Spinal cord (tissue), 10 donors: Measurements from ENCODE around the gene ITGA5. TPM values are rescaled to one million over a fixed set of nuclear protein-coding genes. Genes with fewer than 3 reads are reported as not detected.

Experiments
- DNase-seq, 6 donors: peaks; one replicate each; pipeline versions ENCODE4 v3.0.0 to v3.0.0-alpha.2; 2013 to 2015; ENCODE audit warnings: low spot score in 6 of 6, low read depth in 4 of 6
- H3K27ac ChIP-seq: one replicate; pipeline ENCODE4 v1.5.1; 2013; ENCODE audit warnings: low read depth, low read length, control low read depth
- H3K27me3 ChIP-seq: one replicate; pipeline ENCODE4 v1.6.1; 2013; ENCODE audit warnings: low read length; ENCODE audit not compliant: control insufficient read depth, insufficient read depth
- H3K36me3 ChIP-seq: one replicate; pipeline ENCODE4 v1.6.1; 2013; ENCODE audit warnings: low read length; ENCODE audit not compliant: control insufficient read depth, insufficient read depth
- H3K4me1 ChIP-seq: one replicate; pipeline ENCODE4 v1.6.1; 2013; ENCODE audit warnings: low read length; ENCODE audit not compliant: control insufficient read depth, insufficient read depth
- H3K4me3 ChIP-seq: one replicate; pipeline ENCODE4 v1.5.1; 2013; ENCODE audit warnings: low read depth, low read length, control low read depth
- H3K9me3 ChIP-seq: one replicate; pipeline ENCODE4 v1.6.1; 2013; ENCODE audit warnings: low read length; ENCODE audit not compliant: control insufficient read depth, insufficient read depth
- WGBS: methylation state at CpG from one replicate; pipeline ENCODE4 v1.1.5; 2013; ENCODE audit warnings: missing lambda C conversion rate; ENCODE audit not compliant: insufficient coverage; 5-methylcytosine and 5-hydroxymethylcytosine counted together
- polyA plus RNA-seq, 2 donors: library from polyadenylated mRNA; unstranded; fragments of 120-200 nt; gene quantifications; one replicate each; pipeline ENCODE4 v1.2.1, GENCODE V29; 2013; ENCODE audit not compliant: insufficient read length in 2 of 2
- total RNA-seq, 2 donors: library from RNA; depleted of rRNA in 1 of 2; stranded (reverse); fragments of 120-200 nt in 1 of 2; fragments of >200 nt in 1 of 2; gene quantifications; one replicate each; pipeline versions ENCODE4 v1.2.3 to v1.2.4, GENCODE V29; 2013 to 2014
- donor health status: healthy.

The ITGA5 gene
- total and polyA plus RNA-seq, 4 donors = 12.3 to 43.0 (median 20.0) TPM

DNA sequence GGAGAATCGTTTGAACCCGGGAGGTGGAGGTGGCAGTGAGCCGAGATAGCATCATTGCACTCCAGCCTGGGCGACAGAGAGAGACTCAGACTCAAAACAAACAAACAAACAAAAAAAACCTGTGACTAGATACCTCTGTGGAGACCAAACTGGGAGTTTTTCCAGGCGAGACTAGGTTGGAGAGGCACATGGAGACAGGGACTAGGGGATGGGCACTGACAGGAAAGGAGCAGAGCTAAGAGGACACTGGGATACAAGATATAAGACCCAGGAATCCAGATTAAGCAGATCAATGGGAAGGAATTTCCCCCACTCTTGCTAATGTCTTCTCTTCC is 4.7 kb upstream of the ITGA5 start:
- 90% methylated on average over 3 of the region's 5 CpGs for WGBS
- peaks cover 31% of the 10 kb centered on the region for H3K4me1 ChIP-seq
- peaks cover 13% of the 10 kb centered on the region for H3K27me3 ChIP-seq
- H3K4me3 ChIP-seq = no peak overlapping the region
- H3K36me3 ChIP-seq = no peaks in the 10 kb centered on the region
- no peak for DNase-seq
- no peaks in the 10 kb centered on the region for H3K9me3 ChIP-seq
- H3K27ac ChIP-seq = no peak overlapping the region

DNA sequence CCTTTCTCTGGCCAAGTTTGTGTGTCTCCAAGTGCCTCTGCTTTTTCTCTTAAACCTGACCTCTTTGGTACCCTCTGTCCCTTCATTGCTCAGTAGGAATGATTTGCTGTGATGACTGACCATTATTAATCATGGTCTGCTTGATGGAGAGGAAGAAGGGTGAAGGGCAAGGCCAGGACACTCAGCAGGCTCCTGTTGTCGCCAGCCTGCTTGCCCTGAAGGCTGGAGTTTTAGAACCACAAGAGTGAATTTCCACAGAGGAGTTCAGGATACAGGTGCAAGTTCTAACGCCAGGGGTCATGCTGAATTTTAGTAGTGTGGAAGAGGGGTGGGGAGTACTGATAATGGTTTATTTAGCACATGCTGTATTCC is 2.8 kb upstream of the ITGA5 start:
- WGBS = 93% methylated on average over 1 of the region's 2 CpGs
- H3K4me1 ChIP-seq = peaks cover 31% of the 10 kb centered on the region
- no peak overlapping the region for H3K27ac ChIP-seq
- no peaks in the 10 kb centered on the region for H3K36me3 ChIP-seq
- peaks cover 25% of the 10 kb centered on the region for H3K27me3 ChIP-seq
- no peaks in the 10 kb centered on the region for H3K9me3 ChIP-seq
- no peak overlapping the region for H3K4me3 ChIP-seq
- DNase-seq = no peak

GRCh38 chr12:54421175-54421878 is 2.3 kb upstream of the ITGA5 start:
- Histone ChIP-seq H3K27me3 (peaks cover 25% of the 10 kb centered on the region), H3K9me3 (no peaks in the 10 kb centered on the region), H3K4me3 (no peak overlapping the region), H3K27ac (no peak overlapping the region), H3K36me3 (no peaks in the 10 kb centered on the region), H3K4me1 (peaks cover 31% of the 10 kb centered on the region)
- DNase-seq = no peak
- 74% methylated on average over 3 of the region's 4 CpGs for WGBS

- peaks cover 23% of the 10 kb centered on the region for H3K27me3 ChIP-seq
- H3K36me3 ChIP-seq = no peaks in the 10 kb centered on the region
- H3K4me3 ChIP-seq = no peak overlapping the region
- WGBS = 55% methylated on average over 2 of the region's 2 CpGs
- no peaks in the 10 kb centered on the region for H3K9me3 ChIP-seq
- H3K27ac ChIP-seq = no peak overlapping the region
- DNase-seq = no peak
- peaks cover 31% of the 10 kb centered on the region for H3K4me1 ChIP-seq
Observed at GRCh38 chr12:54420766-54421144, 1.7 kb upstream of the ITGA5 start.

- Histone ChIP-seq H3K36me3 (no peaks in the 10 kb centered on the region), H3K27ac (peak overlapping the region; percentile 37), H3K27me3 (peaks cover 22% of the 10 kb centered on the region), H3K4me3 (peak overlapping the region; percentile 60), H3K9me3 (no peaks in the 10 kb centered on the region), H3K4me1 (peaks cover 31% of the 10 kb centered on the region)
- 0% methylated on average over 33 of the region's 35 CpGs for WGBS
- peak in 1 of 6 donors; percentile 5 for DNase-seq
Observed at GRCh38 chr12:54418441-54419087, 502 bp downstream of the ITGA5 start.

GRCh38 chr12:54417712-54418440 is 1.2 kb downstream of the ITGA5 start:
- whole genome bisulfite sequencing = 12% methylated on average over 12 of the region's 25 CpGs
- Histone ChIP-seq H3K4me3 (peak overlapping the region; percentile 60), H3K4me1 (peaks cover 37% of the 10 kb centered on the region), H3K27me3 (peaks cover 22% of the 10 kb centered on the region), H3K36me3 (no peaks in the 10 kb centered on the region), H3K27ac (peak overlapping the region; percentile 37), H3K9me3 (no peaks in the 10 kb centered on the region)
- peak in 2 of 6 donors; percentile 28 to 49 for DNase-seq

DNA sequence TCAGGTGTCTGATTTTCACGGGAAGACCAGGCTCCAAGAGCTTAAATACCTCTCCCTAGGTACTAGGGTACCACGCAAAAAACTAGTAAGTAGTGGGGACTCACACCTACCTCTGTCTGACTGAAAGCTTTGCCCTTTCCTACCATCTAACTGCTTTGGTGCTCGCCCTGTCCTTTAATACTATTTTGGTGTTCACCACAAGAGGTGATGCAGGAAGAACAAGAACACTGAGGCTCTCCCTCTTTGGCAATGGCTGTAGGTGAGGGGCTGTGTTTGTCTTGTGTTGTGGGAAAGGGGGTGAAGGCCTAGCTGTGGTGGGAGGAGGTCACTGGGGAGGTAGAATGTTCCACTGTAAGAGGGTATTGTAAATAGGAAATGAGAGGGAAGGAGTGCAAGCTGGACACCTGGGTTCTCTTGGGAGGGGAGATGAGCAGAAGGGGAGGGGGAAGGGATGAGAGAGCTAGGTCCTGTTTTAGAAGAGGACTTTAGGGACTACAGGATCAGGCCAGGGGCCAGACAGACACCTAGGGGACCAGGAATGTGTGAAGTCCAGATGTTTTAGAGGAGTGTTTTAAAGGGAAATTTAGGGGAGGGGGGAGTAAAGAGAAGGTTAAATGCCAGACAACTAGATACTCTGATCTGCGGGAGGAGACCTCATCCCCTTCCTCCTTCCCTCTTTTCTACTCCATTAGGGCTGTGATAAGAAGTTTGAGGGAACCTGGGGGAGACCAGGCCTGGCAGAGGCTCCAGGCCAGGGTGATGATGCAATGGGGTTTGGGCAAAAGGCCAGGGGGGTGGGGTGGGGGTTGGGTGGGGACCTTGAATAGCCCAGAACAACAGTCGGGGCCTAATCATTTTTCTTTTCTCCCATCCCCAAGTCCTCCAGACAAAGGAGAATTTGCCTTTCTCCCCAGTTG is 2.1 kb downstream of the ITGA5 start:
- Histone ChIP-seq H3K4me1 (peaks cover 37% of the 10 kb centered on the region), H3K4me3 (no peak overlapping the region), H3K9me3 (no peaks in the 10 kb centered on the region), H3K27ac (no peak overlapping the region), H3K27me3 (peaks cover 22% of the 10 kb centered on the region), H3K36me3 (no peaks in the 10 kb centered on the region)
- no CpG with 5 or more reads among the region's 5 CpGs for WGBS
- no peak for DNase-seq

GRCh38 chr12:54415221-54415929 is 3.7 kb downstream of the ITGA5 start:
- Histone ChIP-seq H3K9me3 (no peaks in the 10 kb centered on the region), H3K27ac (no peak overlapping the region), H3K27me3 (peaks cover 22% of the 10 kb centered on the region), H3K4me3 (no peak overlapping the region), H3K36me3 (no peaks in the 10 kb centered on the region), H3K4me1 (peaks cover 33% of the 10 kb centered on the region)
- 86% methylated on average over 4 of the region's 4 CpGs for WGBS
- no peak for DNase-seq
